ENCODE results near the gene COL28A1. TPM values are rescaled to one million over a fixed set of nuclear protein-coding genes. Genes with fewer than 3 reads are reported as not detected.
"Not testable (repeated sequence)": the region's sequence is repeated elsewhere in the genome, so short reads cannot be mapped to it uniquely, and the experiment has no call there.

Gene COL28A1
- total RNA-seq, 1 donor from 2014 or later = 0.16 TPM

DNA sequence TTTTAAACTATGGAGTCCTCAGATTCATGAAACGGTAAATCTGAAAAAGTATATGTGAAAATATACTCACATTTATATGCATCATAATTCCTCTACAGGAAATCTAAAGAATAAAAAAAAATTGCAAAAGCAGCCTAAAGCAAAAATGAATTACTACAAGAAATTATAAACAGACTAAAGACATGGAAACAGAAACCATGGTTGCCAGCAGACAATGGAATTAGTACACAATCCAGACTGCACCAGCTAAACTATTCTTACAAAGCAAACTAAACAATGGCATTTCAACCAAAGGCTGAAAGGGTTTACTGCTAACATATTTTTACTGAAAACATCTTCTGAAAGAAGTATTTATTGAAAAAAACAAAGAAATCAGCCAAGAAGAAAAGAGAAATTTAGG lies 51.6 kb downstream of the COL28A1 start:
- DNase-seq = no peak
- Mint-ChIP-seq H3K4me1 (peaks cover 20% of the 10 kb centered on the region), H3K27ac (no peak overlapping the region), H3K4me3 (no peak overlapping the region), H3K9me3 (peaks cover 12% of the 10 kb centered on the region), H3K27me3 (no peaks in the 10 kb centered on the region), H3K36me3 (ENCODE audit: low read depth) (no peaks in the 10 kb centered on the region)
- no peak for ATAC-seq (ENCODE audit: low read depth)
- no peak for TF ChIP-seq CTCF (IDR thresholded peaks at IDR 0.05)
- POLR2A ChIA-PET = interaction anchor here (0.6 kb wide), 1 partner anchor 13 kb away, joined by 3 read pairs; no protein-coding TSS in a partner anchor
- CTCF ChIA-PET = no interaction called here
- intact Hi-C loops (cut with micrococcal nuclease) = no loop called here

- Mint-ChIP-seq H3K4me1 (peaks cover 10% of the 10 kb centered on the region), H3K27ac (no peak overlapping the region), H3K27me3 (no peaks in the 10 kb centered on the region), H3K9me3 (peaks cover 14% of the 10 kb centered on the region), H3K36me3 (ENCODE audit: low read depth) (no peaks in the 10 kb centered on the region), H3K4me3 (no peak overlapping the region)
- TF ChIP-seq CTCF (IDR thresholded peaks at IDR 0.05) = no peak
- ATAC-seq (ENCODE audit: low read depth) (no peak), DNase-seq (no peak)
- ChIA-PET CTCF (no interaction called here), POLR2A (no interaction called here)
- intact Hi-C loops (cut with micrococcal nuclease) = no loop called here
These were observed 53.9 kb downstream of the COL28A1 start for GRCh38 chr7:7481802-7482201.

DNA sequence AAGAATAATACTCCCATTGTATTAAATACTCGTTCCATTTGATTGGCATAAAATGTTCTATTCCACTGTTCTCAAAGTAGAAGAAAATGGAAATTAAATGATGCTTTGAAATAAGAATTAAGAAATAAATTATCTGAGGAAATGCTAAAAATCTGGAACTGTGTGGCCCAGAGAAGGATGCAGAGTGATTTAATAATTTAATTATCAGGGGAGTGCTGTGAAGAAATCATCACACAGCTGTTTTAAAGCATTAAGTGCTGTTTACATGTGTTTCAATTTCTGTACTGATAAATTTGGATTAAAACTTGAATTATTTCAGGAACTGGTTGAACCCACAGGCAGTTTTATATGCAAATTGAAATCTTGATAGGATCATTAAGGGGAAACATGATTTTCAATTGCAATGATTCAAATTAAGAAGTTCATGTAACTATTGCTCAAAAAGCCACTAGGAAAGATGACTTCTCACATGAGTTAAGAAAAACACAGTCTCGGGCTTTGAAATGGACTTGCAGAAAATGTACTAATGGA lies 56.3 kb downstream of the COL28A1 start:
- DNase-seq = no peak
- no peak for ATAC-seq (ENCODE audit: low read depth)
- Mint-ChIP-seq H3K4me3 (no peak overlapping the region), H3K9me3 (peaks cover 4% of the 10 kb centered on the region), H3K4me1 (no peaks in the 10 kb centered on the region), H3K27ac (no peak overlapping the region), H3K36me3 (ENCODE audit: low read depth) (no peaks in the 10 kb centered on the region), H3K27me3 (no peaks in the 10 kb centered on the region)
- CTCF ChIA-PET = no interaction called here
- intact Hi-C loops (cut with micrococcal nuclease) = no loop called here
- POLR2A ChIA-PET = no interaction called here
- TF ChIP-seq CTCF (IDR thresholded peaks at IDR 0.05) = no peak

GRCh38 chr7:7478569-7478968 lies 57.1 kb downstream of the COL28A1 start:
- intact Hi-C loops (cut with micrococcal nuclease) = no loop called here
- Mint-ChIP-seq H3K27me3 (no peaks in the 10 kb centered on the region), H3K27ac (no peak overlapping the region), H3K4me1 (no peaks in the 10 kb centered on the region), H3K9me3 (peaks cover 2% of the 10 kb centered on the region), H3K4me3 (no peak overlapping the region), H3K36me3 (ENCODE audit: low read depth) (no peaks in the 10 kb centered on the region)
- TF ChIP-seq CTCF (IDR thresholded peaks at IDR 0.05) = no peak
- ChIA-PET POLR2A (no interaction called here), CTCF (no interaction called here)
- DNase-seq (no peak), ATAC-seq (ENCODE audit: low read depth) (no peak)

DNA sequence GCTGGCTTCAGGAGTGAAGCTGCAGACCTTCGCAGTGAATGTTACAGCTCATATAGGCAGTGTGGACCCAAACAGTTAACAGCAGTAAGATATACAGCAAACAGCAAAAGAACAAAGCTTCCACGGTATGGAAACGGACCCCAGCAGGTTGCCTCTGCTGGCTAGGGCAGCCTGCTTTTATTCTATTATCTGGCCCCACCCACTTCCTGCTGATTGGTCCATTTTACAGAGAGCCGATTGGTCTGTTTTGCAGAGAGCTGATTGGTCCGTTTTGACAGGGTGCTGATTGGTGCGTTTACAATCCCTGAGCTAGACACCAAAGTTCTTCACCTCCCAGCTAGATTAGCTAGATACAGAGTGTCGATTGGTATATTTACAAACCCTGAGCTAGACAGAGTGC lies 58.0 kb downstream of the COL28A1 start:
- H3K4me1 Mint-ChIP-seq; H3K4me3 Mint-ChIP-seq; H3K27me3 Mint-ChIP-seq; intact Hi-C loops (cut with micrococcal nuclease); H3K36me3 Mint-ChIP-seq (ENCODE audit: low read depth); H3K27ac Mint-ChIP-seq; POLR2A ChIA-PET; ATAC-seq (ENCODE audit: low read depth); H3K9me3 Mint-ChIP-seq; CTCF ChIA-PET; DNase-seq: not testable (repeated sequence)

- peaks cover 2% of the 10 kb centered on the region for H3K27me3 Mint-ChIP-seq
- no peak for TF ChIP-seq CTCF (IDR thresholded peaks at IDR 0.05)
- POLR2A ChIA-PET = no interaction called here
- H3K9me3 Mint-ChIP-seq = peaks cover 5% of the 10 kb centered on the region
- CTCF ChIA-PET = no interaction called here
- H3K27ac Mint-ChIP-seq = no peak overlapping the region
- no peak overlapping the region for H3K4me3 Mint-ChIP-seq
- intact Hi-C loops (cut with micrococcal nuclease) = no loop called here
- no peak for ATAC-seq (ENCODE audit: low read depth)
- no peaks in the 10 kb centered on the region for H3K36me3 Mint-ChIP-seq (ENCODE audit: low read depth)
- DNase-seq = no peak
- H3K4me1 Mint-ChIP-seq = no peaks in the 10 kb centered on the region
These were observed 59.3 kb downstream of the COL28A1 start for GRCh38 chr7:7476381-7476780.
